ENCODE data around the gene C19orf73.

C19orf73 gene

GRCh38 chr19:49152119-49152550, 33.2 kb upstream of the C19orf73 start:
- TF ChIP-seq CTCF (IDR thresholded peaks at IDR 0.05; ENCODE audit: extremely low read depth, missing control alignments) = no peak
- no peak for DNase-seq (ENCODE audit: low spot score)

- TF ChIP-seq CTCF (IDR thresholded peaks at IDR 0.05; ENCODE audit: extremely low read depth, missing control alignments) = no peak
- DNase-seq (ENCODE audit: low spot score) = no peak
Measured at GRCh38 chr19:49151267-49152118, 32.5 kb upstream of the C19orf73 start.

- TF ChIP-seq CTCF (IDR thresholded peaks at IDR 0.05; ENCODE audit: extremely low read depth, missing control alignments) = no peak
- DNase-seq (ENCODE audit: low spot score) = no peak
Measured at GRCh38 chr19:49150944-49151243, 32.0 kb upstream of the C19orf73 start.

- TF ChIP-seq CTCF (IDR thresholded peaks at IDR 0.05; ENCODE audit: extremely low read depth, missing control alignments) = no peak
- DNase-seq (ENCODE audit: low spot score) = peak; percentile 77
Measured at GRCh38 chr19:49150106-49150943, 31.4 kb upstream of the C19orf73 start.

GRCh38 chr19:49149652-49150105, 30.7 kb upstream of the C19orf73 start:
- TF ChIP-seq CTCF (IDR thresholded peaks at IDR 0.05; ENCODE audit: extremely low read depth, missing control alignments) = no peak
- DNase-seq (ENCODE audit: low spot score) = no peak

- TF ChIP-seq CTCF (IDR thresholded peaks at IDR 0.05; ENCODE audit: extremely low read depth, missing control alignments) = no peak
- peak; percentile 87 for DNase-seq (ENCODE audit: low spot score)
Measured at GRCh38 chr19:49148784-49149651, 30.1 kb upstream of the C19orf73 start.
